Heart left ventricle (tissue), 16 donors: ENCODE results near the gene UNC45A. TPM values are rescaled to one million over a fixed set of nuclear protein-coding genes. Genes with fewer than 3 reads are reported as not detected.

ENCODE experiments used
- ATAC-seq, 4 donors: fragments of 200-7000 bp; cut with Tn5 transposase; one replicate each; pipeline ENCODE4 v1.9.1; 2020 to 2022; ENCODE audit warnings: moderate library complexity in 4 of 4, mild to moderate bottlenecking in 3 of 4, moderate number of reproducible peaks in 1 of 4
- DNase-seq, 5 donors: peaks; one replicate each; pipeline ENCODE4 v3.0.0-alpha.2; 2020
- H3K27ac ChIP-seq, 12 donors: fragments of 200-600 bp; sonication (generic) in 4 of 12; one replicate each; pipeline versions ENCODE4 v1.5.0 to v1.8.0; 2016 to 2022; ENCODE audit warnings: mild to moderate bottlenecking in 2 of 12
- H3K27me3 ChIP-seq, 9 donors: fragments of 200-600 bp; sonication (generic) in 2 of 9; one replicate each; pipeline versions ENCODE4 v1.5.1 to v1.8.0; 2016 to 2022; ENCODE audit warnings: mild to moderate bottlenecking in 3 of 9
- H3K36me3 ChIP-seq, 9 donors: fragments of 200-600 bp; sonication (generic) in 2 of 9; one replicate each; pipeline versions ENCODE4 v1.5.0 to v1.8.0; 2018 to 2022; ENCODE audit warnings: mild to moderate bottlenecking in 2 of 9
- H3K4me1 ChIP-seq, 12 donors: fragments of 200-600 bp; sonication (generic) in 4 of 12; one replicate each; pipeline versions ENCODE4 v1.5.0 to v1.8.0; 2016 to 2022; ENCODE audit warnings: mild to moderate bottlenecking in 3 of 12
- H3K4me3 ChIP-seq, 12 donors: fragments of 200-600 bp; sonication (generic) in 4 of 12; one replicate each; pipeline versions ENCODE4 v1.5.0 to v1.8.0; 2017 to 2022; ENCODE audit warnings: mild to moderate bottlenecking in 9 of 12, moderate library complexity in 4 of 12
- H3K9me3 ChIP-seq, 12 donors: fragments of 200-600 bp; sonication (generic) in 4 of 12; one replicate each; pipeline versions ENCODE4 v1.5.0 to v1.8.0; 2016 to 2022; ENCODE audit warnings: mild to moderate bottlenecking in 1 of 12
- CTCF ChIP-seq, 12 donors: fragments of 200-600 bp; sonication (generic) in 4 of 12; IDR thresholded peaks; one replicate each; pipeline versions ENCODE4 v1.5.0 to v1.8.0; 2018 to 2022; ENCODE audit warnings: antibody characterized with exemption in 12 of 12, mild to moderate bottlenecking in 5 of 12
- POLR2A ChIP-seq, 2 donors: fragments of 450-650 bp; IDR thresholded peaks; one replicate each; pipeline ENCODE4 v1.6.1; 2017; ENCODE audit warnings: antibody characterized with exemption in 2 of 2, mild to moderate bottlenecking in 2 of 2, moderate library complexity in 2 of 2
- WGBS, 4 donors: extraction: QIAGEN DNeasy Blood & Tissue Kit in 2 of 4; methylation state at CpG; one replicate each; pipeline versions ENCODE4 v1.1.5 to v1.1.7; 2013 to 2018; 5-methylcytosine and 5-hydroxymethylcytosine counted together
- intact Hi-C, 10 donors: fragments of 100-400 bp; cut with DNase I; formaldehyde crosslinking; loops; one replicate each; pipeline versions ENCODE4 v1.11.1 to v1.14.2; 2022
- polyA plus RNA-seq, 2 donors: library from polyadenylated mRNA; stranded (reverse); fragments of 200-250 nt; gene quantifications; one replicate each; pipeline ENCODE4 v1.2.3, GENCODE V29; 2013
- total RNA-seq, 9 donors: library from RNA; depleted of rRNA in 2 of 9; stranded (reverse); fragments of >200 nt in 2 of 9; fragmentation: NEBNext Ultra II Directional in 3 of 9; extraction: Animal tissue kit (Norgen Biotek cat#: 25700) in 3 of 9; gene quantifications; one replicate each; pipeline versions ENCODE4 v1.1.0 to v1.2.4, GENCODE V29; 2016 to 2023
- donor health status: ischemic (EF 13 %, LVEDD 7.1; RV severe dilation, severe dysfunction).
- donor health status: healthy with polysubstance abuse.
- donor health status: DM: no; HTN: yes; CAD: no.
- donor health status: DM: no; HTN: no; CAD: no.
- donor health status: ischemic (EF 25% LVEDD 6.9; RV normal size, moderate dysfunction).
- donor health status: ischemic (EF 25% LVEDD 5.7; RV mildly dilated, moderate dysfunction).
- donor health status: healthy.
- donor health status: DM: yes; HTN: yes; CAD: no.
- donor health status: ischemic (EF 35%, LVEDD 5.7; RV mildly dilated, moderate dysfunction).
- donor health status: nonischemic (EF 11% LVEDD 7.7; RV severe dilation, severe dysfunction).
- donor health status: DM: yes; HTN: yes; CAD: no.
- donor health status: PGD.
- donor health status: ischemic (EF 29% LVEDD 5.4; RV normal size, mild dysfunction).
- donor health status: nonischemic (EF 23%, LVEDD 6.1; RV moderate dilation, normal function).

UNC45A gene
- total and polyA plus RNA-seq, 11 donors, result 12.0 to 34.0 (median 21.9) TPM

GRCh38 chr15:90979582-90979981 lies 44.5 kb downstream of the UNC45A start:
- WGBS, 4 donors, result 49 to 73% (median 58%) methylated on average over 1 of the region's 1 CpG

GRCh38 chr15:90981681-90982080 lies 46.6 kb downstream of the UNC45A start:
- H3K27me3 ChIP-seq, result no peaks in the 10 kb centered on the region
- no peak overlapping the region for H3K4me3 ChIP-seq
- TF ChIP-seq POLR2A (IDR thresholded peaks at IDR 0.05), result no peak
- TF ChIP-seq CTCF (IDR thresholded peaks at IDR 0.05), result no peak
- WGBS, 4 donors, result 87 to 96% (median 91%) methylated on average over 6 of the region's 6 CpGs
- DNase-seq, result no peak
- H3K4me1 ChIP-seq, result no peaks in the 10 kb centered on the region
- ATAC-seq, result no peak
- H3K27ac ChIP-seq, result no peak overlapping the region
- intact Hi-C loops, result no loop called here
- H3K9me3 ChIP-seq, result no peaks in the 10 kb centered on the region
- peaks cover 0 to 51% (median 3%) of the 10 kb centered on the region in 9 donors for H3K36me3 ChIP-seq

More at GRCh38 chr15:90979582-90979981, 44.5 kb downstream of the UNC45A start:
- H3K27ac ChIP-seq, result no peak overlapping the region
- peaks cover 0 to 63% (median 3%) of the 10 kb centered on the region in 9 donors for H3K36me3 ChIP-seq
- no peaks in the 10 kb centered on the region for H3K9me3 ChIP-seq
- no peak for TF ChIP-seq CTCF (IDR thresholded peaks at IDR 0.05)
- no peak for TF ChIP-seq POLR2A (IDR thresholded peaks at IDR 0.05)
- H3K27me3 ChIP-seq, result no peaks in the 10 kb centered on the region
- intact Hi-C loops, result no loop called here
- DNase-seq (no peak), ATAC-seq (no peak)
- no peak overlapping the region for H3K4me3 ChIP-seq
- no peaks in the 10 kb centered on the region for H3K4me1 ChIP-seq

- Histone ChIP-seq H3K4me3 (no peak overlapping the region), H3K36me3 (peaks cover 0 to 46% (median 3%) of the 10 kb centered on the region in 9 donors), H3K9me3 (no peaks in the 10 kb centered on the region), H3K27ac (no peak overlapping the region), H3K4me1 (no peaks in the 10 kb centered on the region), H3K27me3 (no peaks in the 10 kb centered on the region)
- 93 to 97% (median 95%) methylated on average over 5 of the region's 5 CpGs for WGBS, 4 donors
- ATAC-seq (no peak), DNase-seq (no peak)
- intact Hi-C loops, result no loop called here
- TF ChIP-seq POLR2A (IDR thresholded peaks at IDR 0.05) (no peak), CTCF (IDR thresholded peaks at IDR 0.05) (no peak)
These were observed 47.0 kb downstream of the UNC45A start for GRCh38 chr15:90982135-90982534.

- no peak for DNase-seq
- 88 to 91% (median 89%) methylated on average over 11 of the region's 11 CpGs for WGBS, 4 donors
- peaks cover 0 to 14% (median 0%) of the 10 kb centered on the region in 9 donors for H3K36me3 ChIP-seq
- TF ChIP-seq CTCF (IDR thresholded peaks at IDR 0.05) (no peak), POLR2A (IDR thresholded peaks at IDR 0.05) (no peak)
- intact Hi-C loops, result no loop called here
- no peak overlapping the region for H3K27ac ChIP-seq
- no peaks in the 10 kb centered on the region for H3K9me3 ChIP-seq
- H3K4me3 ChIP-seq, result no peak overlapping the region
- no peaks in the 10 kb centered on the region for H3K27me3 ChIP-seq
- peaks cover 0 to 18% (median 0%) of the 10 kb centered on the region in 12 donors for H3K4me1 ChIP-seq
- ATAC-seq, result no peak
These were observed 51.9 kb downstream of the UNC45A start for GRCh38 chr15:90986790-90987507.
